ENCODE data around the gene TPD52L1.

The TPD52L1 gene

DNA sequence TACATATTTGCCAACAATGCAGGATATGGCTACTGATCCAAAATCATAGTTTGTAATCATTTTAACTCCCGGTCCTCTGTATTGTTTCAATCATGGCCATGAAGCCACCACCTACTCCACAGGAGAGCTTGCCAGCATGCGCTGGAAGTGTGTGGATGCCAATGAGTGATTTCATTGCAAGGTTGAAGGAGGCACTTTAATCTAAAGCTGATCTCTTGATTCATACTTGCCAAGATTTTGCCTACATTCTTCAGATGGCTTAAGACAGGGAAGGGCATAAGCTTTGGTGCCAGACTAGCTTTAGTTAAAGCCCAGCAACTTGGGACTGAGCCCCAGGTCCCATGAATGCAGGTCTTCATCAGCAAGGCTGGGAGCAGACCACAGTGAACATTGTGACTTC, 58.8 kb downstream of the TPD52L1 start:
- DNase-seq (ENCODE audit: low spot score): no peak
- ChIA-PET CTCF (no interaction called here), POLR2A (ENCODE audit: low non-redundant PET) (no interaction called here)
- no peak for TF ChIP-seq CTCF (conservative IDR thresholded peaks at IDR 0.05; ENCODE audit: low read depth)
- H3K27ac ChIP-seq: no peak overlapping the region

GRCh38 chr6:125213939-125214338, 60.4 kb downstream of the TPD52L1 start:
- POLR2A ChIA-PET (ENCODE audit: low non-redundant PET): no interaction called here
- no peak for DNase-seq (ENCODE audit: low spot score)
- CTCF ChIA-PET: interaction anchor here (0.6 kb wide), 1 partner anchor 27 kb away, joined by 3 read pairs; no protein-coding TSS in a partner anchor

GRCh38 chr6:125215252-125215819, 61.8 kb downstream of the TPD52L1 start:
- no peak for TF ChIP-seq CTCF (conservative IDR thresholded peaks at IDR 0.05; ENCODE audit: low read depth)
- ChIA-PET POLR2A (ENCODE audit: low non-redundant PET) (no interaction called here), CTCF (interaction anchor here (0.9 kb wide), 1 partner anchor 60 kb away, joined by 3 read pairs; no protein-coding TSS in a partner anchor)
- DNase-seq (ENCODE audit: low spot score): no peak
- no peak overlapping the region for H3K27ac ChIP-seq

More at GRCh38 chr6:125213939-125214338, 60.4 kb downstream of the TPD52L1 start:
- TF ChIP-seq CTCF (conservative IDR thresholded peaks at IDR 0.05; ENCODE audit: low read depth): no peak
- no peak overlapping the region for H3K27ac ChIP-seq

GRCh38 chr6:125216015-125216414, 62.4 kb downstream of the TPD52L1 start:
- CTCF ChIA-PET: interaction anchor here (0.9 kb wide), 1 partner anchor 61 kb away, joined by 3 read pairs; no protein-coding TSS in a partner anchor
- no peak overlapping the region for H3K27ac ChIP-seq
- TF ChIP-seq CTCF (conservative IDR thresholded peaks at IDR 0.05; ENCODE audit: low read depth): no peak
- DNase-seq (ENCODE audit: low spot score): no peak
- POLR2A ChIA-PET (ENCODE audit: low non-redundant PET): no interaction called here

GRCh38 chr6:125217369-125217768, 63.8 kb downstream of the TPD52L1 start:
- ChIA-PET CTCF (no interaction called here), POLR2A (ENCODE audit: low non-redundant PET) (no interaction called here)
- no peak for DNase-seq (ENCODE audit: low spot score)
- no peak overlapping the region for H3K27ac ChIP-seq
- TF ChIP-seq CTCF (conservative IDR thresholded peaks at IDR 0.05; ENCODE audit: low read depth): no peak

DNA sequence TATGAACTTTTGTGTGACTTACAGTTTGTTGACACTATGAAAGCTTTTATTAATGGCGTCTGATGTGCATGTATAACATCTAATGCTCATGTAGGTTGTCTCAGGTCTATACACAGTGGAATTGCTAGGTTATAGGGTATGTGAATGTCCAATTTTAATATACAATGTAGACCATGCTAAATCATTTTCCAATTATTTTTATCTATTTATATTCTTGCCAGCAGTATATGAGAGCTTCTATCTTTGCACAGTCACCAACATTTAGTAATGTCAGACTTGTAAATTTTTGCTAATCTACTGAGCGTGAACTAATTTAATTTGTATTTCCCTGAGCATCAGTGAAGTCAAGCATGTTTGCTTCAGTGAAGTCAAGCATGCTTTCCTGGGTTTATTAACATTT, 64.4 kb downstream of the TPD52L1 start:
- DNase-seq (ENCODE audit: low spot score): no peak
- no peak for TF ChIP-seq CTCF (conservative IDR thresholded peaks at IDR 0.05; ENCODE audit: low read depth)
- H3K27ac ChIP-seq: no peak overlapping the region
- ChIA-PET POLR2A (ENCODE audit: low non-redundant PET) (no interaction called here), CTCF (no interaction called here)

Measured in RWPE1 (cell line).